HG02798 (cell line): ENCODE results near the gene RMND5B.

Experiments
- ATAC-seq: cut with Tn5 transposase; IDR thresholded peaks from one replicate; pipeline ENCODE4 v1.9.1; 2021; ENCODE audit warnings: mild to moderate bottlenecking; ENCODE audit not compliant: unreplicated experiment, poor library complexity

Gene RMND5B

DNA sequence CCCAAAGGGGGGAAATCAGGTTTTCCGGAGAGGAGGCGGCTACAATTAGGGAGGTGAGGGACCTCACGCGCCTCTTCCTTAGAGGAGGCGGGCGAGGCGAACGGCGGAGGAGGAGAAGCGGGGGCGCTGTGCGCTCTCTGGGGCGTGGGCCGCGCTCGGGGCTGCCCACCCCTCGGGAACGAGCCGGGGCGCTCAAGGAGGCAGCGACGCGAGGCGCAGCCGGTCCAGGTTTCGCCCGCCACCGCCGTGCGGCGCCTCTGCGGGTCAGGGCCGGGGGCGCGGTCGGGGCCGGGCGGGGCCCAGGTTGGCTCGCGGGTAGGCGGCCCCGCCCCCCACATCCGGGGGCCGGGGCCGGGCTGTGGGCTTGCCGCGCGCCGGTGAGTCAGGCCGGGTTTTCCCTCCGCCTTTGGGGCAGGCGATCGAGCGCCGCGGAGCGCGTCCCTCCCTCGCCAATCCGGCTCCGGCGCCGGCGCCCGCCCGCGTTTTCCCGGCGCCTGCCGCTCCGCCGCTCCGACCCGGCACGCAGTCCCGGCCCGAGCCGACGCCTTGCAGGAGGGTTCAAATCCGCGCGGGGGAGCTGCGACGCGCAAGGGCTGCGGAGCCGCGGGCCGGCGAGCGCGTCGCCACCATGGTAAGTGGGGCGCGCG, 17.6 kb upstream of the RMND5B start, which contains the start of gene N4BP3:
TSS of gene N4BP3 (plus strand) at position 392 of the 647 bp plus-strand sequence. CDS start 6,052 bp downstream, outside the sequence.
- ATAC-seq, result peak; percentile 73

DNA sequence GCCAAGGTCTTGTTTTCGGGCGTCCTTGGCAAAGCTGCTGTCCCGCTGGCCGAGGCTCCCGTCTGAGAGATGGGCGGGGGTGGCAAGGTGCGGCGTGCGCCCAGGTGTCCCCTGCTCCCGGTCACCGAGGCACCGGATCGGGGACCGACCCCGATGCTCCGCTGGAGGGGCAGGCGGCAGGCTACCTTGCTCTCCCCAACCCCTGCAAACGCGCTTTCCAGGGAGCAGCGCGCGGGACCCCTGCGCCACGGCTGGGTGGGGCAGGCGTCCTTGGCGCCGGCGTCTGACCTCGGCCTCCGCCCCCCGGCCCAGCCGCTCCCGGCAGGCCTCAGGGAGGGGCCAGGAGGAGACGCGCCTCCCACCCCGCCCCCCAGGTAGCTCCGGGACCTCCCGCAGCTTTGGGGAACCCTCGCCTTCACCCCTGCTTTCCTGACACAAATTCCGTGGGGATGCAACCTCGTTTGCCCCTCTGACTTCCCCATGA, 16.9 kb upstream of the RMND5B start:
- no peak for ATAC-seq

DNA sequence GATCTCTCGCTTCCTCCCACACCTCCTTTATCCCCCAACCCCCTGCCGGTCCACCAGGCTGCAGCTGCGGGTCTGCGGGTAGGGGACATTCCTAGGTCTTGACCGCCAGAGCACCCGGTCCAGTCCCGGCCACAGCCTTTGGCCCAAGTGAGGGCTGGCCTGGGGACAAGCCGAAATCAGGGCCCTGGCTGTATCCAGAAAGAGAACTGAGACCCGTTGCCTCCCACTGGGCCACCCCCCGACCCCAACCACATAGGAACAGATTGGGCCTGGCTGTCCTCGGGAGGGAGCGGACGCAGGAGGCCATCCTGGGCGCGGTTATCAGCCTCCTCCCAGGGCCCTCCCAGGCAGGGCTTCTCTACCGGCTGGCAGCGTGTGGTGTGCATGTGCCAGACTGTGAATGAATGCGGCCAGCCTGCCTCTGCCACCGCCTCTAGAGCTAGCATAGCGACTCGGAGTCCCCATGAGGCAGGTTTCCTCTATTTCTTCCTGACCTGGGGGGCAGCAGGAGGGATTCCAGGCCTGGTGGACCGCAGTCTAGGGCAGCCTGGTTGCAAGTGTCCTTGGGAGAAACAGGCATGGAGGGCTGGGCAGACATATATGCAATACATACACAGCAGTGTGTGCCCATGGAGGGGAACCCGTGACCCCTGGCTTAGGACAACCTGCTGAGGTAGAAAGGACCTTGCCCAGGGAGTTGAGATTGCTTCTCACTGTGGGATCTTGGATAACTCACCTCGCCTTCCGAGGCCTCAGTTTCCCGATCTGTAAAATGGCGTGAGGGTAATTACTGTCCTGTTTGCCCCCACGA, 16.3 kb upstream of the RMND5B start:
- ATAC-seq, result no peak

DNA sequence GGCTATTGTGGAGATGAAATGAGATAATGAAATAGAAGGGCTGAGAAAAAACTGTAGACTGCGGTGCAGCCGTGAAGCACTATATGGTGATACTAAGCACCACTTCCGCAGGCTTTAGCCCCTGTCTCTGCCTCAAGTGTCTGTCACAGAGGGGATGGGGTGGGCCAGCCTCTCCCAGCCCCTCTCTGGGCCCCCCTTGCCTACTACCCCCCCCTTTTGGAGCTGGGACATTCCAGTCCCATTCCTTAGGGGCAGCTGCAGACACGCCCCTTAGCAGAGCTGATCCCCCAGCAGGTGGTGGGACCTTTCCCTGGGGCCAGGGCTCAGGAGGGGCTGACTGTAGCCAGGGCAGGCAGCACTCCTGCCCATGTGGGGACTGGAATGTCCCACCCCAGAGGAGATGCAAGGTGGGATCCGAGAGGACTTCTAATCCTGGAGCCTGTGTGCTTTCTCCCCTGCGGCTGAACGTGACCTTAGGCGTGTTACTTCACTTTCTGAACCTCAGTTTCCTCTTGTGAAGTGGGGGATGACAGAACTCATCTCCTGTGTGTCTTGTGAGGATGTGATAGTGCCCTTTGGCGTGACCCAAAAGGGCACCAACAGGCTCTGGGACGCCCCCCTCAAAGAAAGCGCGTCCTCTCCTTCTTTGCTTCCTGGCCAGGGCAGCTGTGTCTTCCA, 15.5 kb upstream of the RMND5B start:
- ATAC-seq, result no peak

DNA sequence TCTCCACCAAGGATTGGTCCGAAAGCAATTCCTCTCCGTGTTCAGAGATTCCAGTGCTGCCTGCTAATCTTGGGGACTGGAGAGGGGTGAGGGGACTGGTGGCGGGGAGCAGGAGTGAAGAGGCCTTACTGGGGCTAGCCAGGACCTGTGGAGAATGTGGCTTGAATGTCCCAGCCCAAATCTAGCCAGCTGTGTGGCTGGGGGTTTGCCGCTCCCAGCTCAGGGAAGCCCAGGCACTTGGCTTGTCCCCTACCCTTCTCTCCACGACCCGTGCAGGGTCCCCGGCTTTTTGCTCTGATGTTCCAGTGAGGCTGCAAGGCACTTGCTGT, 15.0 kb upstream of the RMND5B start:
- ATAC-seq, result no peak

DNA sequence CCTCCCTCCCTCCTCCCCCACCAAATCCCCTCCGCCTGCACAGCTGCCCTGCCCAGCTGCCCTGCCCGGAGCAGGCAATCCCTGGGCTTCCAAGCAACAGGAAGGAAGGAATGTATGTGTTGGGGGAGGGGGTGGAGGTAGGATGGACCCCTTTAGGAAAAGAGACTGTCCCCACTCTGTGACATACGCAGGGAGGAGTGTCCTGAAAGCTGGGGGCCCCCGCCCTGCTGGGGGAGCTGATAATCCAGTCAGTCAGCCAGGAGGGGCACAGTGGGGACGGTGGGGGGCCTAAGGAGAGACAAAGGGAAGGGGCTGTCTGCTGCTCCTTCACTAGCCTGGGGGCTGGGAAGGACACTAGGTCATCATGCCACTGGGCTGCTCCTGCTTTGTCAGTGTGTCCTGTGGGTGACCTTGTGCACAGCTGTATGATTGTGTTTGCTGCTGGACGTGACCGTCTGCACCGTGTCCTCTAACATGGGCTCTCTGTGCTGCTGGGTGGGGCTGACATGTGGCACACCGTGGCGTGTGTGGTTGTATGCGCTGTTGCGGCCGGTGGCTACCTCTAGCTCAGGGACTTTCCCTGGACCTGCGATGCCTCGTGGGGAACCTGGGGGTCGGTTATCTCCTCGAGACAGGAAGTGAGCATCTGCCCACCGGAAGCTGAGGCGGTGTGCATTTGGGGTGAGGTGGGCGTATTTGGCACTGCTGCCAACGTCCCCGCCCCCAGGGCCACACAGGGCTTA, 14.5 kb upstream of the RMND5B start:
- peak; percentile 25 for ATAC-seq

DNA sequence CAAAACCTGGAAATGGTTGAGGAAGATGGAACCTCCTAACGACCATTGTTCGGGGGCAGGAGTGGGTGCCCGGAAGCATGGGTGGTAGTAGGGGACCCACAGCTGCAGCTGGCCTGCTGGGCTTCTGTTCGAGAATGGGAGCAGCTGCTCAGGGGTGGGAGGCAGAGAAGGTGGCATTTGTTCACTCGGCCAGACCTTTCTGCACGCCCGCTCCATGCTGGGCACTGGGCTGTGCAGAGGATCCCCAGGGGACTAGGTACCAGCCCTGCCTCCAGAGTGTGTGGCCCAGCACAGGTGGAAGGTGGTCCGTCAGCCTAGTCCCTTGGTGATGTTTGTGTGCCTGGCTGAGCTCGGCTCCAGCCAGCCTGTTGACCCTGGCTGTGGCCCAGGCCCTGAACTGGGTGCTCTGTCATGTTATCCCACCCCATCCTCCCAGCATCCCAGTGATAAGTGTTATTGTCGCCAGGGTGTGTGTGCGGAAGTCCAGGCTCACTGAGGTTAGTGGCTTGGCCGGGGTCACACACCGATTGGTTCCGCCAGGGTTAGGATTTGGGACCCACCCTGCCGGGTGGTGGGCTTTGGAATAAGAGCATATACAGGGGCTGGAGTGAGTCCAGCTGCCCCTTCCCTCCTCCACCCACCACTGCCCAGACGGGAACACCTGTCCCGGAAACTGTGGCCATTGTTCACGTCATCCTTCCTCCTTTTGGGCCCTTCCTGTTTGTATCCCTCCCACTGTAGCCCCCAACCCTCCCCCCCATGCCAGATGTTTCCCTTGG, 12.7 kb upstream of the RMND5B start:
- ATAC-seq, result no peak

DNA sequence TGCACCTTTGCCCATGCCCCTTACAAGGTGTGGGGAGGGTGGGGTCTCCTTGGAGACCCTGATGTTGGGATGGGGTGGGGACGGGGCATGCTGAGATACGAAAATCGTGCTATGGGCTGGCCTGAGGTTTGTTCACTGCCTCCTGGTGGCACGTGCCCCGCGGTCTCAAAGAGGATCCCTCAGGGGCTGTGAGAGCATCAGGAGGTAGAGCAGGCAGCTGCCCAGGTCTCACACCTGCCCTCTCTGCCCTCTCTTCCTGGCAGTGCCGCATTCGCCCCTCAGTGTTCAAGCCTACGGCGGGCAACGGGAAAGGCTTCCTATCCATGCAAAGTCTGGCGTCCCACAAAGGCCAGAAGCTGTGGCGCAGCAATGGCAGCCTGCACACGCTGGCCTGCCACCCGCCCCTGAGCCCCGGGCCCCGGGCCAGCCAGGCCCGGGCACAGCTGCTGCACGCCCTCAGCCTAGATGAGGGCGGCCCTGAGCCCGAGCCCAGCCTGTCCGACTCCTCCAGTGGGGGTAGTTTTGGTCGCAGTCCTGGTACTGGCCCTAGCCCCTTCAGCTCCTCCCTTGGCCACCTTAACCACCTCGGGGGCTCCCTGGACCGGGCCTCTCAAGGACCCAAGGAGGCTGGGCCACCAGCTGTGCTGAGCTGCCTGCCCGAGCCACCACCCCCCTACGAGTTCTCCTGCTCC, 10.8 kb upstream of the RMND5B start:
- no peak for ATAC-seq

DNA sequence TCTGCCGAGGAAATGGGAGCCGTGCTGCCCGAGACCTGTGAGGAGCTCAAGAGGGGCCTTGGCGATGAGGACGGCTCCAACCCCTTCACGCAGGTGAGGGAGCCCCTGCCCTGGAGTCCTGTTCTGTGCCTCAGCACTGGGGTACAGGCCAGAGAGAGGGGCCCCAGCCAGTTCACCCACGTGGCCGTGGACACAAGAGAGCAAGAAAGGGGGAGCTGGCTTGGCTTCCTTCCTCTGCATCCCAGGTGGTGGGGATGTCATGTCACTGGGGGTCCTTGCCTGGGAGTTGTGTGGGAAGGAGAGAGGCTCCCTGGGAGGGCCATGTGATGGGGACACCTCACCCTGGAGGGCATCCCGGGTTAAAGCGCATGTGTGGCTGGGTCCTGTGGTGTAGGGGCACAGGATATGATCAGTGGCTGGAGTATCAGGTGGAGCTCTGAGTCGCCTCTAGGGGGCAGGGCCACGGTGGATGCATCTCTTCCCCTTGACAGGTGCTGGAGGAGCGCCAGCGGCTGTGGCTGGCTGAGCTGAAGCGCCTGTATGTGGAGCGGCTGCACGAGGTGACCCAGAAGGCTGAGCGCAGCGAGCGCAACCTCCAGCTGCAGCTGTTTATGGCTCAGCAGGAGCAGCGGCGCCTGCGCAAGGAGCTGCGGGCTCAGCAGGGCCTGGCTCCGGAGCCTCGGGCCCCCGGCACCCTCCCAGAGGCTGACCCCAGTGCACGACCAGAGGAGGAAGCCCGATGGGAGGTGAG, 10.0 kb upstream of the RMND5B start:
- peak; percentile 87 for ATAC-seq

DNA sequence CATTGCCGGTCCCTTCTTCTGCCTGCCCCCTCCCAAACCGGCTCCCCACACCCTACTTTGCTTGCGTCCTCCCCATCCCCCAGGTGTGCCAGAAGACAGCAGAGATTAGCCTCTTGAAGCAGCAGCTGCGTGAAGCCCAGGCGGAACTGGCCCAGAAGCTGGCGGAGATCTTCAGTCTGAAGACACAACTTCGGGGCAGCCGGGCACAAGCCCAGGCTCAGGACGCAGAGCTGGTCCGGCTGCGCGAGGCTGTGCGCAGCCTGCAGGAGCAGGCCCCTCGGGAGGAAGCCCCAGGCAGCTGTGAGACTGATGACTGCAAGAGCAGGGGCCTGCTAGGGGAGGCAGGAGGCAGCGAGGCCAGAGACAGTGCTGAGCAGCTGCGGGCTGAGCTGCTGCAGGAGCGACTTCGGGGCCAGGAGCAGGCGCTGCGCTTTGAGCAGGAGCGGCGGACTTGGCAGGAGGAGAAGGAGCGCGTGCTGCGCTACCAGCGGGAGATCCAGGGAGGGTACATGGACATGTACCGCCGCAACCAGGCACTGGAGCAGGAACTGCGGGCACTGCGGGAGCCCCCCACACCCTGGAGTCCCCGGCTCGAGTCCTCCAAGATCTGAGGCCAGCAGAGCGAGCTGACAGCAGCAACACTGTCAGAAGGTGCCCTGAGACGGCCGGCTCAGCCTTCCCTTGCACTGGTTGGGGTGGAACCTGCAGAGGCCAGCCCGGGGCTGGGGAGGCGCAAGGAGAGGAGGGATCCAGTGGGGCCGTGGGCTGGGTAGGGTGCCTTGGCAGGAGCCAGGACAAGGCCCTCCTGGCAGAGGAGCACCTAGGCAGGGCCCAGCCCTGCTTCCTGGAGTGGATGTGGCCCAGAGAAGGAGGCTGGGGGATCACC, 9.2 kb upstream of the RMND5B start:
- ATAC-seq, result no peak

DNA sequence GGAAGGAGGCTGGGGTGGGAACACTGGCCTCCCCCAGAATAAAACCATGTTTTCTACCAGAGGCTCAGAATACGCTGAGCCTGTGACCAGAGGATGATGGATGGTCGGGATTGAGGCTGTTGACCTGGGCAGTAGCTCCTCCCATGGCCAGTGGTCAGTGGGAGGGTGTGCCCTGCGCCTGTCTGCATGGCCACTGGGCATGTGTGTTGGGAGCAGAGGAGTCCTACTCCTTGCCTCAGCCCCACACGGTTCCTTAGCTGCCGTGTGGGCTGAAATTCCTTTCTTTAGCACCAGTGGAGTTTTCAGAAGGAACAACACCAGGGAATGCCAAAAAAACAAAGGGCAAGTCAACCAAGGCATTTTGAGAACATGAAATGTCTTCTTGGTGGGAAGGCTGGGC, 8.5 kb upstream of the RMND5B start:
- no peak for ATAC-seq

DNA sequence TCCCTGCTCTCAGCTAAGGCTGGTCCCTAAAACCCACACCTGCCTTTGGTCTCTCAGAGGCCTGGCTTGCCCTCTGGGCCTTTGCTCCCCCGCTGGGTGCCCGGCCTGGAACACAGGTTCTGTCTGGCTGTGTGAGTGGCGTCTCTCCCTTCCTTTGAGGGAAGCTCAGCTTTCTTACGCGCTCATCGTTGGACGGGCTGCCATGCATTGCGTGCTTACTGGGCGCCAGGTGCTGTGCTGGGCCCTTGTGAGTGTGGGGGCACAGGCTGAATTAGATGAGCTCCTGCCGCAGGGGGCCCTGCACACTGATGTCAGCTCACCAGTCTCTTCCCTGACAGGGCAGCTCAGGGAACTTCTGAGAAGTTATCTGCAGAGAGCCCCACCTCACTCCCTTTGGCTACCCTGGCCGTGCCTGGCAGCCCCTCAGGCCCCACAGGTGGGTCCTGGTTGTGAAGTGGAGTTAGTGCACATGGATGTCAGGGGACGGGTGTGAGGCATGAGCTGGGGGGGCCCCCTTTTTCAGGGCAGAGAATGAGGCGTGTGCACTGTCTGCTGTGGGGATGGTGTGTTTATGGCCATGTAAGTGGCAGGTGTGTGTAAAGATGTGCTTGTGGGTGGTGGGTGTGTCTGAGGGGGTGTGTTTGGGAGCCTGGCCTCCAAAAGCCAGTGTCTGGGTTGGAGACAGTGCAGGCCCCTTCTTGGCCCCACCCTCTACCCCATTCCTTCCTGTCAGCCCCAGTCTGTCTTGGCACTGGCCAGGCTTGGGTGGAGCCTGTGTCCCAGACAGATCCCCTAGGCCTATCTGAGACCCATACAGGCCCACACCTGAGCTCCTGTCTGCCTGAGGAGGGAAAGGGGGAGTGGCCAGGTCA, 7.5 kb upstream of the RMND5B start:
- no peak for ATAC-seq

DNA sequence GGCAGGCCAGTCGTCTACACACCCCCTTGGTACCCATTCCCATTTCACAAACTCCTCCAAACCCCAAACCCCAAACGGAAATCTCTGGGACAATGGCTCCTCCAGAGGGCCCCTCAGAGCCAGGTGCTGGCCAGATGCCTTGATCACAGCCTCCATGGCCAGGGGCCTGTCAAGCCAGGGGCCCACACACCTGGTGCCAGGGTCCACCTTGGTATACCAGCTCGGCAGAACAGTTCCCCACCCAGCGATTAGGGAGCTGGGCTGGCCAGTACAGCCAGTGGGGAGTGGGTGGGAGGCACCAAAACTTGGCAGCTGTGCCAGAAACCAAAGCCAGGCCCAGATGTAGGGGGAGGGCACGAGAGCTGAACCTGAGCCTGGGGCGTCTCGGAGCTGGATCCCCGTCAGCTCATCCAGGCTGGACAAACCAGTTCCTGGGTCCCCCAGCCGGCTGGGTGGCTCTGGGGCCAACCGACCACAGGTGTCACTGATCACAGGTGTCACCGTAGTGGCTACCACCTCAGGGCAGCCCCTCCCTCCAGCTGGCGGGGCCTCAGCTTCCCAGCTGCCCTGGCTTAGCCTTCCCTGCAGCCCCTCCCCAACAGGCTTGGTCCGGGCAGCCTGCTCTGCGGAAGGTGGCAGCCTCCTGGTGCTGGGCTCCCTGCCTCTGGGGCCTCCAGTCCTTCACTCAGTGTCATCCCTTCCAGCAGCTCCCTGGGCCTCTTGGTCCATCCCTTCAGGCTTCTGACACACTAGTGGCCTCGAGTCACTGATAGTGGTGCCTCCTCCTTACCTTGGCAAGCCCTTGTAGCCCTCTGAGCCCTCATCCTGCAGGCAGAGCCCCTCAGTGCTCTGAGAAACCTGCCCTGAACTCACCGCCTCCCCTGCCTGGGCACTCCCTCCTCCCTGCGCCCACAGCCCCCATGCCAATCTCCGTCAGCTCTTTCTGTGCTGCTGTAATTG, 6.6 kb upstream of the RMND5B start:
- ATAC-seq, result no peak

DNA sequence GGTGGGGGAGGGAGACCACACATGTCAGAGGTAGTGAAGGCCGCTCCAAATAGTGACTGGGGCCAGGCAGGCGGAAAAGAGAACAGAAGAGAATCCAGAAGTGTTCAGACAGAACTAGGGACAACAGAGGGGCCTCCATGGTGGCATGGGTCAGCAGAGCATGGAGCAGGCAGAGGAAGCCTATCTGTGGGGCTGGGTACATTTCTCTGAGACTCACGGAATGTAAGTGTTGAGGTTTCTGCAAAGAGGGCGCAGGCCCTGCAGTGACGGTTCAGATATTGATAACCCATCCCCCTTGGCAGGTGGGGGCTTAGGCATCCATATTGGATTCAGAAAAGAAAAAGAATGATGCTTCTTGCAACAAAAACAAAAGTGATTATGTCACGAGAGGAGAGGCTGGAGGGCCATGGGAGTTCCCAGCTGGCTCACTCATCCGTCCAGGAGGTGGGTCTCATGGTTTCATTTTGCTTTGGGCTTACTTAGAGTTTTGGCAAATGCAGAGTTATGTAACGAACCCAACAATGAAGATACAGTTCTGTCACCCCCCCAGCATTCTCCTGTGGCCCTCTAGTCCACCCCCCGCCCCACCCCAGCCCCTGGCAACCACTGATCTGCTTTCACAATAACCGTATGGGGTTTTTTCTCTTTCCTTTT, 5.4 kb upstream of the RMND5B start:
- ATAC-seq, result no peak

DNA sequence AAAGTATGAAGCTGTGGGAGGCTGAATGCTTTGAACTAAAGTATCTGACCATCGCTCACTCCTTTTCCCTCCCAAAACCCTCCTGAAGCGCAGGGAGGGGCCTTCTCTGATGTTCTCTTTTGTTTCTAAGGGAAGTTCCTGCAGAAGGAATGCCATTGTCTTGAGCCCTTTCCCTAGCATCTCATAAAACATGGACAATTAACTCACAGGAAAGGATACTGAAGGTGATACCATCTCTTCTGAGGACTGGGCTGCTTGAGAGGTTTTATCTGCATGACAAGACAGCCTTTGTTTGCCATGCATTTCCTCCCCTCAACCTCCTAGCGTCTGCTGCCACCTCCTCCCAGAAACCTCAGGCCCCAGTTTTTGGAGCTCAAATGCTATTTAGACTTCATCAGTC, 4.3 kb upstream of the RMND5B start:
- ATAC-seq, result no peak
